Activated naive CD4-positive, alpha-beta T cell treated with anti-CD3 and anti-CD28 coated beads, Interleukin-2, amount 10 ng/mL, durations not matched to agents 7 days and 5 days (primary cell): ENCODE measurements around the gene MEIOSIN.
A peak's percentile ranks its signal among the peaks of the same experiment; 100 is the strongest.
"Not testable (repeated sequence)": the region's sequence is repeated elsewhere in the genome, so short reads cannot be mapped to it uniquely, and the experiment has no call there.

ENCODE experiments used
- CTCF ChIA-PET: fragments of 350-600 bp; sonication (Branson Sonifier 250); formaldehyde crosslinking; loops from one replicate; lab custom pipeline; 2021; ENCODE audit warnings: antibody characterized with exemption; lab: Charles Lee
- DNase-seq: peaks from one replicate; pipeline ENCODE4 v3.0.0-alpha.2; 2020
- H3K27ac Mint-ChIP-seq: one replicate; pipeline ENCODE4 v1.8.0; 2021; ENCODE audit warnings: mild to moderate bottlenecking, moderate library complexity, mixed read lengths
- H3K27me3 Mint-ChIP-seq: one replicate; pipeline ENCODE4 v1.8.0; 2021; ENCODE audit warnings: mild to moderate bottlenecking, mixed read lengths
- H3K36me3 Mint-ChIP-seq: one replicate; pipeline ENCODE4 v1.8.0; 2021; ENCODE audit warnings: mixed read lengths
- H3K4me1 Mint-ChIP-seq: one replicate; pipeline ENCODE4 v1.8.0; 2021; ENCODE audit warnings: mixed read lengths
- H3K4me3 Mint-ChIP-seq: one replicate; pipeline ENCODE4 v1.8.0; 2021; ENCODE audit warnings: mild to moderate bottlenecking, moderate library complexity, mixed read lengths
- H3K9me3 Mint-ChIP-seq: one replicate; pipeline ENCODE4 v1.8.0; 2021; ENCODE audit warnings: mixed read lengths

Gene MEIOSIN

GRCh38 chr19:45711851-45712698 is 21.2 kb upstream of the MEIOSIN start:
- CTCF ChIA-PET: interaction anchor here (1.4 kb wide), 1 partner anchor 18 kb away, joined by 3 read pairs; no protein-coding TSS in a partner anchor
- Mint-ChIP-seq H3K36me3 (peaks cover 21% of the 10 kb centered on the region), H3K4me1 (peaks cover 21% of the 10 kb centered on the region), H3K27ac (no peak overlapping the region), H3K9me3 (no peaks in the 10 kb centered on the region), H3K4me3 (no peak overlapping the region), H3K27me3 (no peaks in the 10 kb centered on the region)
- no peak for DNase-seq

- no peaks in the 10 kb centered on the region for H3K27me3 Mint-ChIP-seq
- DNase-seq: no peak
- CTCF ChIA-PET: interaction anchor here (1.4 kb wide), 1 partner anchor 19 kb away, joined by 3 read pairs; no protein-coding TSS in a partner anchor
- H3K9me3 Mint-ChIP-seq: no peaks in the 10 kb centered on the region
- no peak overlapping the region for H3K4me3 Mint-ChIP-seq
- H3K4me1 Mint-ChIP-seq: peaks cover 27% of the 10 kb centered on the region
- H3K27ac Mint-ChIP-seq: no peak overlapping the region
- H3K36me3 Mint-ChIP-seq: peaks cover 23% of the 10 kb centered on the region
Observed at GRCh38 chr19:45712699-45713067, 20.6 kb upstream of the MEIOSIN start.

GRCh38 chr19:45713141-45713540 is 20.1 kb upstream of the MEIOSIN start:
- CTCF ChIA-PET: interaction anchor here (1.0 to 1.4 kb wide), 2 partner anchors 19 to 20 kb away, joined by 3 to 7 read pairs; no protein-coding TSS in a partner anchor
- no peaks in the 10 kb centered on the region for H3K27me3 Mint-ChIP-seq
- H3K4me1 Mint-ChIP-seq: peaks cover 30% of the 10 kb centered on the region
- peaks cover 23% of the 10 kb centered on the region for H3K36me3 Mint-ChIP-seq
- H3K9me3 Mint-ChIP-seq: no peaks in the 10 kb centered on the region
- H3K4me3 Mint-ChIP-seq: no peak overlapping the region
- H3K27ac Mint-ChIP-seq: no peak overlapping the region
- DNase-seq: no peak

- Mint-ChIP-seq H3K4me1 (peaks cover 39% of the 10 kb centered on the region), H3K4me3 (no peak overlapping the region), H3K27ac (no peak overlapping the region), H3K36me3 (peaks cover 30% of the 10 kb centered on the region), H3K9me3 (no peaks in the 10 kb centered on the region), H3K27me3 (no peaks in the 10 kb centered on the region)
- DNase-seq: no peak
- CTCF ChIA-PET: interaction anchor here (1.5 to 1.7 kb wide), 2 partner anchors 23 to 64 kb away, joined by 4 to 5 read pairs; partner anchors contain the start of gene QPCTL
Observed at GRCh38 chr19:45715139-45715538, 18.1 kb upstream of the MEIOSIN start.

- Mint-ChIP-seq H3K4me3 (peak overlapping the region; percentile 89), H3K27me3 (no peaks in the 10 kb centered on the region), H3K9me3 (no peaks in the 10 kb centered on the region), H3K36me3 (peaks cover 28% of the 10 kb centered on the region), H3K27ac (peak overlapping the region; percentile 85), H3K4me1 (peaks cover 38% of the 10 kb centered on the region)
- no peak for DNase-seq
- CTCF ChIA-PET: interaction anchor here (0.6 to 1.9 kb wide), 7 partner anchors 10 to 539 kb away, joined by 3 to 7 read pairs (median 4); partner anchors contain the start of genes QPCTL and SIX5
Observed at GRCh38 chr19:45716359-45717130, 16.7 kb upstream of the MEIOSIN start.

- DNase-seq: peak; percentile 99
- CTCF ChIA-PET: interaction anchor here (0.6 to 1.9 kb wide), 7 partner anchors 22 to 540 kb away, joined by 3 to 7 read pairs (median 3); partner anchors contain the start of genes QPCTL and SIX5
- Mint-ChIP-seq H3K4me3 (peak overlapping the region; percentile 89), H3K9me3 (no peaks in the 10 kb centered on the region), H3K36me3 (peaks cover 30% of the 10 kb centered on the region), H3K27ac (peak overlapping the region; percentile 85), H3K27me3 (no peaks in the 10 kb centered on the region), H3K4me1 (peaks cover 38% of the 10 kb centered on the region)
Observed at GRCh38 chr19:45717131-45717982, 15.9 kb upstream of the MEIOSIN start.

- Mint-ChIP-seq H3K9me3 (no peaks in the 10 kb centered on the region), H3K36me3 (peaks cover 30% of the 10 kb centered on the region), H3K4me1 (peaks cover 38% of the 10 kb centered on the region), H3K27me3 (no peaks in the 10 kb centered on the region), H3K4me3 (peak overlapping the region; percentile 89), H3K27ac (peak overlapping the region; percentile 85)
- no peak for DNase-seq
- CTCF ChIA-PET: interaction anchor here (0.9 to 1.4 kb wide), 2 partner anchors 51 to 82 kb away, joined by 3 to 6 read pairs; partner anchors contain the start of gene SIX5
Observed at GRCh38 chr19:45717983-45718650, 15.1 kb upstream of the MEIOSIN start.

- H3K4me3 Mint-ChIP-seq, DNase-seq, H3K27ac Mint-ChIP-seq, CTCF ChIA-PET, H3K27me3 Mint-ChIP-seq, H3K9me3 Mint-ChIP-seq: not testable (repeated sequence)
- Mint-ChIP-seq H3K36me3 (peaks cover 32% of the 10 kb centered on the region), H3K4me1 (peaks cover 39% of the 10 kb centered on the region)
Observed at GRCh38 chr19:45720065-45720464, 13.2 kb upstream of the MEIOSIN start.

- CTCF ChIA-PET, H3K27me3 Mint-ChIP-seq, H3K9me3 Mint-ChIP-seq, H3K4me3 Mint-ChIP-seq, H3K36me3 Mint-ChIP-seq, DNase-seq, H3K27ac Mint-ChIP-seq: not testable (repeated sequence)
- H3K4me1 Mint-ChIP-seq: peaks cover 34% of the 10 kb centered on the region
Observed at GRCh38 chr19:45728683-45729082, 4.6 kb upstream of the MEIOSIN start.

GRCh38 chr19:45729800-45730290 is 3.4 kb upstream of the MEIOSIN start:
- Mint-ChIP-seq H3K27ac (peak overlapping the region; percentile 82), H3K4me3 (peak overlapping the region; percentile 93), H3K9me3 (no peaks in the 10 kb centered on the region), H3K36me3 (peaks cover 2% of the 10 kb centered on the region), H3K27me3 (no peaks in the 10 kb centered on the region), H3K4me1 (peaks cover 31% of the 10 kb centered on the region)
- no peak for DNase-seq
- CTCF ChIA-PET: interaction anchor here (2.0 kb wide), 1 partner anchor 36 kb away, joined by 4 read pairs; no protein-coding TSS in a partner anchor

GRCh38 chr19:45730368-45731288 is 2.6 kb upstream of the MEIOSIN start, which contains the start of gene FBXO46:
TSS of gene FBXO46 (minus strand) at chr19:45730896. CDS start at chr19:45713495, 17,401 bp downstream.
- Mint-ChIP-seq H3K4me3 (peak within 1 kb of the TSS; percentile 93), H3K27me3 (no peaks in the 10 kb centered on the region), H3K27ac (peak within 1 kb of the TSS; percentile 82), H3K9me3 (no peaks in the 10 kb centered on the region), H3K4me1 (peaks cover 31% of the 10 kb centered on the region), H3K36me3 (peaks cover 2% of the 10 kb centered on the region)
- CTCF ChIA-PET: interaction anchor here (1.1 to 2.0 kb wide), 2 partner anchors 37 to 39 kb away, joined by 4 to 6 read pairs; partner anchors contain the start of gene SIX5
- peak; percentile 98 for DNase-seq
